ENCODE data around the gene CALD1. TPM values are rescaled to one million over a fixed set of nuclear protein-coding genes. Genes with fewer than 3 reads are reported as not detected.
A peak's percentile ranks its signal among the peaks of the same experiment; 100 is the strongest.

The CALD1 gene
- total and polyA plus RNA-seq, 8 donors, result 137 to 248 (median 224) TPM

GRCh38 chr7:134949171-134949570 is 169.7 kb downstream of the CALD1 start:
- no peak for DNase-seq
- TF ChIP-seq CTCF (IDR thresholded peaks at IDR 0.05), result no peak
- intact Hi-C loops (cut with DNase I), result no loop called here
- Histone ChIP-seq H3K4me1 (no peaks in the 10 kb centered on the region), H3K4me3 (no peak overlapping the region), H3K9me3 (no peaks in the 10 kb centered on the region), H3K27me3 (no peaks in the 10 kb centered on the region), H3K27ac (no peak overlapping the region), H3K36me3 (peaks cover 0 to 26% of the 10 kb centered on the region in 2 donors)
- no peak for ATAC-seq

GRCh38 chr7:134954197-134955082 is 175.0 kb downstream of the CALD1 start:
- Histone ChIP-seq H3K4me1 (no peaks in the 10 kb centered on the region), H3K27ac (no peak overlapping the region), H3K4me3 (no peak overlapping the region), H3K9me3 (no peaks in the 10 kb centered on the region), H3K27me3 (no peaks in the 10 kb centered on the region), H3K36me3 (peaks cover 0 to 24% of the 10 kb centered on the region in 2 donors)
- ATAC-seq (peak; percentile 70), DNase-seq (peak in 1 of 4 donors; percentile 32)
- intact Hi-C loops (cut with DNase I), result no loop called here
- TF ChIP-seq CTCF (IDR thresholded peaks at IDR 0.05), result peak; percentile 34 to 36

- no peaks in the 10 kb centered on the region for H3K27me3 ChIP-seq
- no peak overlapping the region for H3K4me3 ChIP-seq
- no peak for TF ChIP-seq CTCF (IDR thresholded peaks at IDR 0.05)
- ATAC-seq (no peak), DNase-seq (no peak)
- H3K27ac ChIP-seq, result no peak overlapping the region
- H3K36me3 ChIP-seq, result peaks cover 5 to 31% of the 10 kb centered on the region in 2 donors
- no peaks in the 10 kb centered on the region for H3K4me1 ChIP-seq
- H3K9me3 ChIP-seq, result no peaks in the 10 kb centered on the region
- intact Hi-C loops (cut with DNase I), result no loop called here
These were observed 177.6 kb downstream of the CALD1 start for GRCh38 chr7:134957005-134957404.

- Histone ChIP-seq H3K9me3 (no peaks in the 10 kb centered on the region), H3K4me3 (no peak overlapping the region), H3K27me3 (no peaks in the 10 kb centered on the region), H3K4me1 (no peaks in the 10 kb centered on the region), H3K27ac (no peak overlapping the region), H3K36me3 (peaks cover 5 to 24% of the 10 kb centered on the region in 2 donors)
- DNase-seq (no peak), ATAC-seq (no peak)
- intact Hi-C loops (cut with DNase I), result no loop called here
- no peak for TF ChIP-seq CTCF (IDR thresholded peaks at IDR 0.05)
These were observed 180.4 kb downstream of the CALD1 start for GRCh38 chr7:134959810-134960209.

- no peaks in the 10 kb centered on the region for H3K4me1 ChIP-seq
- H3K9me3 ChIP-seq, result no peaks in the 10 kb centered on the region
- no peaks in the 10 kb centered on the region for H3K27me3 ChIP-seq
- DNase-seq (no peak), ATAC-seq (no peak)
- intact Hi-C loops (cut with DNase I), result no loop called here
- H3K36me3 ChIP-seq, result peaks cover 5 to 31% of the 10 kb centered on the region in 2 donors
- H3K27ac ChIP-seq, result no peak overlapping the region
- H3K4me3 ChIP-seq, result no peak overlapping the region
- TF ChIP-seq CTCF (IDR thresholded peaks at IDR 0.05), result no peak
These were observed 182.9 kb downstream of the CALD1 start for GRCh38 chr7:134962270-134962780.

Data from left lung (tissue), 10 donors.